ENCODE measurements around the gene MTR. TPM values are rescaled to one million over a fixed set of nuclear protein-coding genes. Genes with fewer than 3 reads are reported as not detected.

Gene MTR
- total and polyA plus RNA-seq, 9 of the 15 experiments (the other 6 are each of a cell fraction or from before 2014, with no cell fraction given), result 3.4 to 44.3 (median 20.3) TPM

- TF ChIP-seq ZNF436 (CRISPR knock-in tag; IDR thresholded peaks at IDR 0.05), result no peak
- TF ChIP-seq ZBTB1 (CRISPR knock-in tag; IDR thresholded peaks at IDR 0.05; ENCODE audit: borderline replicate concordance, low read depth), result no peak
- peak; percentile 87 for TF ChIP-seq ARID3A (IDR thresholded peaks at IDR 0.05; ENCODE audit: borderline replicate concordance, low read depth, low read length)
- TF ChIP-seq ERF (CRISPR knock-in tag; IDR thresholded peaks at IDR 0.05), result no peak
- peak in 1 of 2 experiments; percentile 55; a peak in 1 of 4 replicates for TF ChIP-seq ETV6 (IDR thresholded peaks at IDR 0.05; ENCODE audit: borderline replicate concordance in 1 of 2, low read depth in 2 of 2, low read length in 1 of 2)
- no peak for TF ChIP-seq ETV6 (CRISPR knock-in tag; IDR thresholded peaks at IDR 0.05; ENCODE audit: borderline replicate concordance)
- TF ChIP-seq MEF2A (IDR thresholded peaks at IDR 0.05; ENCODE audit: control insufficient read depth, low read depth, low read length), result peak; percentile 52; the same call in 1 of the 2 replicates
- TF ChIP-seq RERE (CRISPR knock-in tag; IDR thresholded peaks at IDR 0.05; ENCODE audit: borderline replicate concordance), result no peak
- no peak for TF ChIP-seq ZNF431 (CRISPR knock-in tag; IDR thresholded peaks at IDR 0.05)
- TF ChIP-seq HDAC1 (IDR thresholded peaks at IDR 0.05), result peak in 1 of 2 experiments; percentile 79; a peak in 1 of 4 replicates
- no peak for TF ChIP-seq TRIM25 (IDR thresholded peaks at IDR 0.05; ENCODE audit: borderline replicate concordance)
- no peak for TF ChIP-seq NRF1 (conservative IDR thresholded peaks at IDR 0.05 in 1 of 2, IDR thresholded peaks at IDR 0.05 in 1 of 2)
- TF ChIP-seq HNRNPLL (IDR thresholded peaks at IDR 0.05; ENCODE audit: low read depth, low read length, poor library complexity, severe bottlenecking), result no peak
- no peak for TF ChIP-seq POLR2AphosphoS2 (IDR thresholded peaks at IDR 0.05; ENCODE audit: low read length)
- TF ChIP-seq NBN (IDR thresholded peaks at IDR 0.05; ENCODE audit: low read depth), result peak; percentile 94
- 0 out of 2 replicates have a peak, but pooled peaks have one; percentile 46 for TF ChIP-seq FOXJ2 (tag; IDR thresholded peaks at IDR 0.05)
- TF ChIP-seq ZSCAN29 (IDR thresholded peaks at IDR 0.05), result no peak
- peak; percentile 40; the same call in 1 of the 2 replicates for TF ChIP-seq L3MBTL2 (IDR thresholded peaks at IDR 0.05)
Measured at GRCh38 chr1:236913371-236914037, 118.4 kb downstream of the MTR start (continued).

Data from K562 (cell line).